ENCODE results near the gene ETF1. TPM values are rescaled to one million over a fixed set of nuclear protein-coding genes. Genes with fewer than 3 reads are reported as not detected.

Gene ETF1
- total and polyA plus RNA-seq, 3 donors from 2014 or later, result 74.3 to 103 (median 75.3) TPM

- no peak overlapping the region for H3K4me3 ChIP-seq
- H3K27me3 ChIP-seq, result no peaks in the 10 kb centered on the region
- H3K27ac ChIP-seq, result no peak overlapping the region
- H3K9me3 ChIP-seq, result no peaks in the 10 kb centered on the region
- WGBS, 2 donors, result 83 to 91% methylated on average over 10 of the region's 10 CpGs
- intact Hi-C loops (cut with DNase I; ENCODE audit: low total_unique reads), result loop anchor here (10.0 kb wide), 1 partner anchor 52 kb away; no protein-coding TSS in a partner anchor
- DNase-seq, result no peak
- no peaks in the 10 kb centered on the region for H3K36me3 ChIP-seq (ENCODE audit: low read depth, missing control alignments)
- TF ChIP-seq POLR2A (IDR thresholded peaks at IDR 0.05) (no peak), CTCF (IDR thresholded peaks at IDR 0.05) (no peak)
- H3K4me1 ChIP-seq, result no peaks in the 10 kb centered on the region
Measured at GRCh38 chr5:138506370-138507306, 36.4 kb downstream of the ETF1 start.

- peak; percentile 49 for DNase-seq
- Histone ChIP-seq H3K4me3 (no peak overlapping the region), H3K4me1 (no peaks in the 10 kb centered on the region), H3K27ac (no peak overlapping the region), H3K9me3 (no peaks in the 10 kb centered on the region), H3K27me3 (no peaks in the 10 kb centered on the region), H3K36me3 (ENCODE audit: low read depth, missing control alignments) (no peaks in the 10 kb centered on the region)
- intact Hi-C loops (cut with DNase I; ENCODE audit: low total_unique reads), result loop anchor here (10.0 kb wide), 1 partner anchor 50 kb away; no protein-coding TSS in a partner anchor
- TF ChIP-seq CTCF (IDR thresholded peaks at IDR 0.05) (no peak), POLR2A (IDR thresholded peaks at IDR 0.05) (no peak)
- WGBS, 2 donors, result 49 to 55% methylated on average over 4 of the region's 4 CpGs
Measured at GRCh38 chr5:138504799-138505198, 38.2 kb downstream of the ETF1 start.

- no peaks in the 10 kb centered on the region for H3K36me3 ChIP-seq (ENCODE audit: low read depth, missing control alignments)
- H3K4me1 ChIP-seq, result no peaks in the 10 kb centered on the region
- DNase-seq, result peak; percentile 38
- H3K4me3 ChIP-seq, result no peak overlapping the region
- intact Hi-C loops (cut with DNase I; ENCODE audit: low total_unique reads), result loop anchor here (10.0 kb wide), 1 partner anchor 49 kb away; no protein-coding TSS in a partner anchor
- 29 to 40% methylated on average over 5 to 6 of the region's 6 CpGs for WGBS, 2 donors
- H3K27ac ChIP-seq, result no peak overlapping the region
- H3K27me3 ChIP-seq, result no peaks in the 10 kb centered on the region
- no peaks in the 10 kb centered on the region for H3K9me3 ChIP-seq
- TF ChIP-seq POLR2A (IDR thresholded peaks at IDR 0.05), result no peak
- TF ChIP-seq CTCF (IDR thresholded peaks at IDR 0.05), result peak; percentile 71 to 77 (median 73)
Measured at GRCh38 chr5:138503487-138504270, 39.4 kb downstream of the ETF1 start.

GRCh38 chr5:138502521-138502920 is 40.5 kb downstream of the ETF1 start:
- no peaks in the 10 kb centered on the region for H3K4me1 ChIP-seq
- 84 to 89% methylated on average over 11 of the region's 11 CpGs for WGBS, 2 donors
- no peak overlapping the region for H3K4me3 ChIP-seq
- DNase-seq, result no peak
- intact Hi-C loops (cut with DNase I; ENCODE audit: low total_unique reads), result loop anchor here (10.0 kb wide), 1 partner anchor 48 kb away; no protein-coding TSS in a partner anchor
- H3K36me3 ChIP-seq (ENCODE audit: low read depth, missing control alignments), result no peaks in the 10 kb centered on the region
- TF ChIP-seq POLR2A (IDR thresholded peaks at IDR 0.05) (no peak), CTCF (IDR thresholded peaks at IDR 0.05) (no peak)
- H3K27ac ChIP-seq, result no peak overlapping the region
- H3K27me3 ChIP-seq, result no peaks in the 10 kb centered on the region
- no peaks in the 10 kb centered on the region for H3K9me3 ChIP-seq

Measured in testis (tissue), 3 donors.